ENCODE results near the gene CPT1A.

DNA sequence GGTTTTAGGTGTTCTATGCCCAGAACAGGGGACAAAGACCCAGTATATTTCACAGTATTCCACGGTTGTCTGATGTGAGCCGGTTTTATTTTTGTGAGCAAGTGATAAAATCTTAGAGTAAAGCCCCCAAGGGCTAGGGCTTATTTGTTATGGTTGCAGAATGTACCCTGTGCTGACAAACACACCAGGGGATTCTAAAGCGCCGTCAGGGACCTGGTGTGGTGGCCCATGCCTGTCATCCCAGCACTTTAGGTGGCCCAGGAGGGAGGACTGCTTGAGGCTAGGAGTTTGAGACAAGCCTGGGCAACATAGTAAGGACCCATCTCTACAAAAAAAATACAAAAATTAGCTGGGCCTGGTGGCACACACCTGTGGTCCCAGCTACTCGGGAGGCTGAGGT lies 39.1 kb upstream of the CPT1A start:
- TF ChIP-seq, protein P1, sequence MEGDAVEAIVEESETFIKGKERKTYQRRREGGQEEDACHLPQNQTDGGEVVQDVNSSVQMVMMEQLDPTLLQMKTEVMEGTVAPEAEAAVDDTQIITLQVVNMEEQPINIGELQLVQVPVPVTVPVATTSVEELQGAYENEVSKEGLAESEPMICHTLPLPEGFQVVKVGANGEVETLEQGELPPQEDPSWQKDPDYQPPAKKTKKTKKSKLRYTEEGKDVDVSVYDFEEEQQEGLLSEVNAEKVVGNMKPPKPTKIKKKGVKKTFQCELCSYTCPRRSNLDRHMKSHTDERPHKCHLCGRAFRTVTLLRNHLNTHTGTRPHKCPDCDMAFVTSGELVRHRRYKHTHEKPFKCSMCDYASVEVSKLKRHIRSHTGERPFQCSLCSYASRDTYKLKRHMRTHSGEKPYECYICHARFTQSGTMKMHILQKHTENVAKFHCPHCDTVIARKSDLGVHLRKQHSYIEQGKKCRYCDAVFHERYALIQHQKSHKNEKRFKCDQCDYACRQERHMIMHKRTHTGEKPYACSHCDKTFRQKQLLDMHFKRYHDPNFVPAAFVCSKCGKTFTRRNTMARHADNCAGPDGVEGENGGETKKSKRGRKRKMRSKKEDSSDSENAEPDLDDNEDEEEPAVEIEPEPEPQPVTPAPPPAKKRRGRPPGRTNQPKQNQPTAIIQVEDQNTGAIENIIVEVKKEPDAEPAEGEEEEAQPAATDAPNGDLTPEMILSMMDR (conservative IDR thresholded peaks at IDR 0.05 in 1 of 2, IDR thresholded peaks at IDR 0.05 in 1 of 2; ENCODE audit: extremely low read depth in 1 of 2, insufficient read depth in 1 of 2, low read depth in 1 of 2, low read length in 2 of 2): no peak
- TF ChIP-seq EZH2 (IDR thresholded peaks at IDR 0.05; ENCODE audit: borderline replicate concordance, low read length): no peak
